Activated T-cell treated with anti-CD3 and anti-CD28 coated beads for 48 hours (primary cell): Measurements from ENCODE around the gene PPM1A.
"Not testable (repeated sequence)": the region's sequence is repeated elsewhere in the genome, so short reads cannot be mapped to it uniquely, and the experiment has no call there.

Experiments
- DNase-seq: peaks from one replicate; pipeline ENCODE4 v3.0.0-alpha.2; 2020; ENCODE audit warnings: low read depth

The PPM1A gene

DNA sequence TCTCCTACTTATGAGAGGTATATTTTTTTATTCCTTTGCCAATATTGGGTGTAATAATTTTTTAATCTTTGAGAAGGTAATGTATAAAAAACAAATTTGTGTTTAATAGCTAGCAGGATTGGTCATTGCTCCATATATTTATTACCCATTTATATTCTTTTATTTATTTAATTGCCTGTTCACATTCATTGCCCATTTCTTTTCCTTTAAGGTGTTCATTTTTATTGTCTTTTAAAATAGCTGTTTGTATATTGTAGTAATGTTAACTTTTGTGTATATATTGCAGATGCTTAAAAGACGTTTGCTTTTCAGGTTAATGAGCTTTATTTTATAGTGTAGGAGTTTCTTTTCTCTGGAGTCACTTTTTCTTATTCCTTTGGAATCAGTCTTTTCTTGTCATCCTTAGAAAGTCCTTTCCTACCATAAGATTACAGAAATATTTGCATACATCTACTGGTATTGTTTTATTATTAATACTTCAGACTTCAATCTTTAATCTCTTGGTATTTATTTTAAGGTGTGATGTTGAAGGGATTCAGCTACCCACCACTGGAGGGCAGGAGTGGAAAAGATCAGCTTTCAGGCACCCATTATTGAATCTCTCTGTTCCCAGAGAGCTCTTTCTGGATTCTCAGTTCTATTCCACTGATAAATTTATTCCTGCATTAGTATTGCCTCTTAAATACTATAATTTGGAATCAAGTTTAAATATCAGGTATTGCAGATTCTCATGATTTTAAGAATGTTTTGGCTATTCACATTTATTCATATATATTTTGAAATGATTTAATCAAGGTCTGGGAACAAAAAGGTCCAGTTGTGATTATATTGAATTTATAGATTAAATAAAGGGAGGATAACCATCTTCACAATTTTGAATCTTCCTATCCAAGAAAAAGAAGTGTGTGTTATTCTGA, 17.3 kb downstream of the PPM1A start:
- DNase-seq, result no peak

DNA sequence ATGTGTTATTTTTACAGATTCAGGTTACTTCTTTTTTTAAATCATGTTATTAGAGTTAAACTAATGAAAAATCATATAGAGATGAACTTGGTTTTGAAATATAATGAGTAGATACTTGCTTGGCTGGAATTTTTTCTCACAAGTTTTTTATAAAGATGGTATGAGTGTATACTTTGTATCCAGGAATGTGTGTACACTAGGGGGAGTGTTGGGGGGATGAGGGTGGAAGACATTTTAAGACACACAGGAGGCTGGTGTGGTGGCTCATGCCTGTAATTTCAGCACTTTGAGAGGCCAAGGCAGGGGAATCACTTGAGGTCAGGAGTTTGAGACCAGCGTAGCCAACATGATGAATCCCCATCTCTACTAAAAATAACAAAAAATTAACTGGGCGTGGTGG, 23.2 kb downstream of the PPM1A start:
- no peak for DNase-seq

- no peak for DNase-seq
Observed at GRCh38 chr14:60273956-60274355, 24.9 kb downstream of the PPM1A start.

- no peak for DNase-seq
Observed at GRCh38 chr14:60274448-60274847, 25.4 kb downstream of the PPM1A start.

- no peak for DNase-seq
Observed at GRCh38 chr14:60275932-60276331, 26.9 kb downstream of the PPM1A start.

DNA sequence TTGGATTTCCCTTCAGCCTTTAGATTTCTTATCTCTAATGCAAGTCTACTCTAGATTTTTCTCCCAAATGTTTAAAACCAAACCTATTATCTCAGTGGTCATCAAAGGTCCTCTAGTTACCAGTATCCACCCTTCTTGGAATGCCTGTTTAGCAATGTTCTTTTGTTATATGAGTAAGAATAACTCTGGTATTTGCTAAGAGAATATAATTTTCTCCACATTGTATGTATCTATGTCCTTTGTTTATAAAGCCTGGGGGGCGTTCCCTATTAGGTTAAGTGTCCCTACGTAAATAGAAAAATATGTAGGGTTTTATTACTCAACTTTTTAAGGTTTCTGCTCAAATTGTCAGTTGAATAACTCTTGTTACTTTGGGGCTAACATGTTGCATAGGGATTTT, 27.3 kb downstream of the PPM1A start:
- DNase-seq, result no peak

GRCh38 chr14:60277605-60278190, 28.7 kb downstream of the PPM1A start:
- DNase-seq, result no peak

GRCh38 chr14:60278350-60278749, 29.3 kb downstream of the PPM1A start:
- no peak for DNase-seq

DNA sequence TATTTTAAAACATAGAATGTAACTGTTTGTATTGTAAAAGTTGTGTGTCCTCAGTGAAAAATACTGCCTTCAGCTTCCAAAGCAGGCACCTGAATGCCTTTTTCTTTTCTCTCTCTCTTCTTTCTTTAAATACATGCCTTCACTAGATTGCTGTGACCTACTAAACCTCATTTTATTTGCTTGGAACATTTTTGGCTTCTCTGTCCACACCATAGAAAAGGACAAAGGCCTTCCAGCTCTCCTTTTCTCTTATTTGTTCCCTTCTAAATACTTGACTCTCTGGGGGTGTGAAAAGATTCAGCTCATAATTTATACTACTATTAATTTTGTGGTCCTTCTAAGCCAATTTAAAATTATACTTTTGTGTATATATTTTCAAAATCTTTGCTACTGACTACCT, 38.4 kb downstream of the PPM1A start:
- DNase-seq, result no peak

GRCh38 chr14:60288279-60288678, 39.3 kb downstream of the PPM1A start:
- DNase-seq, result no peak

GRCh38 chr14:60294411-60295069, 45.5 kb downstream of the PPM1A start:
- DNase-seq, result no peak

GRCh38 chr14:60300019-60300418, 51.0 kb downstream of the PPM1A start:
- no peak for DNase-seq

- no peak for DNase-seq
Observed at GRCh38 chr14:60301685-60302084, 52.7 kb downstream of the PPM1A start.

DNA sequence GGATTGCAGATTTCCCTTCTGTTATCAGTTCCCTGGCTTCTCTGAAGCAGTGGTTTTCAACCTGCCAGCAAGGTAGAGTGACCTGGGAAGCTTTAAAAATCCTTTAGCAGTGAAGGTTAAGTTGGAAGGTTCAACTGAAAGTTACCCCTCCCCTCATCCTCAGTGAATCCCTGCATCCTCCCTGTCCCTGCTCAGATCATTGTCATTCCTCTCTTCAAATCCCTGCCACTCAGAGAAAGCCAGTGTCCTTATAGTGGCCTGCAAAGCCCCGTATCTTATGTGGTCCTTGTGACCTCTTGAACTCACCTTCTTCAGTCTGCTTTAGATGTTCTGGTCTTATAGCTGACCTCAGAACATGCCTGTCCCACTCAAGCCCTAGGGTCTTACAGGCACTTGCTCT, 53.6 kb downstream of the PPM1A start:
- DNase-seq, result no peak

- no peak for DNase-seq
Observed at GRCh38 chr14:60303745-60304144, 54.7 kb downstream of the PPM1A start.

GRCh38 chr14:60304509-60304908, 55.5 kb downstream of the PPM1A start:
- DNase-seq, result no peak

GRCh38 chr14:60309867-60310552, 61.0 kb downstream of the PPM1A start:
- DNase-seq, result no peak

DNA sequence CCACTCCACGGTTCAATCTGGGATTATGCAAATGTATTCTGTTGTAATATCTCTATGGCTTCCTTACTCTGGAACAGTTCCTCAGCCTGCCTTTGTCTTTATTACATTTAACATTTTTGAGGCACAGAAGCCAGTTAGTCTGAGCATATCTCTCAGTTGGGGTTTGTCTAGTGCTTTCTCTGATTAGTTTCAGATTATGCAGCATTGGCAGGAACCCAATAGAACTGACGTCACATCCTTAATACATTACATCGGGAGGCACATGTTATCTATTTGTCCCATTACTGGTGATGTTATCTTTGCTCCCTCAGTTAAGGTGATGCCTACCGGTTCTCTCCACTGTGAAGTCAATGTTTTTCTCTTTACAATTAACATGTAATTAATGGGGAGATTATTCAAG, 62.4 kb downstream of the PPM1A start:
- DNase-seq, result no peak

DNA sequence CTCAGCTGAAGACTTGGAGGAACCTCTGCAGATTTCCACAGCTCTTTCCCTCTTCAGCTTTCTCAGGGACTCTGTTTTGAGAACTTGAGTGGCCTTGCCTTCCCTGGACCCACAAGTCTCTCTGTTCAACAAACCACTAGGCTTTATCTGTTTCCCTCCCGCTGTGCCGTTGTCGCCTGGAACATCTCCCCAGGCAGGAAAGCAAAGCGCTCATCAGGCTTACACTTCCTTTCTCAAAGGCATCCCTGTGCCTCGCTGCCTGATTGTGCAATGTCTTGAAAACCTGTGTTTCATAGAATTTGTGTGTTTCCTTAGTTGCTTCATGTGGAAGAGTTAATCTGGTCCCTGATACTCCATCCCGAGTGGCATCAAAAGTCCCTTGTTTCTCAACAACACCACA, 64.1 kb downstream of the PPM1A start:
- no peak for DNase-seq

DNA sequence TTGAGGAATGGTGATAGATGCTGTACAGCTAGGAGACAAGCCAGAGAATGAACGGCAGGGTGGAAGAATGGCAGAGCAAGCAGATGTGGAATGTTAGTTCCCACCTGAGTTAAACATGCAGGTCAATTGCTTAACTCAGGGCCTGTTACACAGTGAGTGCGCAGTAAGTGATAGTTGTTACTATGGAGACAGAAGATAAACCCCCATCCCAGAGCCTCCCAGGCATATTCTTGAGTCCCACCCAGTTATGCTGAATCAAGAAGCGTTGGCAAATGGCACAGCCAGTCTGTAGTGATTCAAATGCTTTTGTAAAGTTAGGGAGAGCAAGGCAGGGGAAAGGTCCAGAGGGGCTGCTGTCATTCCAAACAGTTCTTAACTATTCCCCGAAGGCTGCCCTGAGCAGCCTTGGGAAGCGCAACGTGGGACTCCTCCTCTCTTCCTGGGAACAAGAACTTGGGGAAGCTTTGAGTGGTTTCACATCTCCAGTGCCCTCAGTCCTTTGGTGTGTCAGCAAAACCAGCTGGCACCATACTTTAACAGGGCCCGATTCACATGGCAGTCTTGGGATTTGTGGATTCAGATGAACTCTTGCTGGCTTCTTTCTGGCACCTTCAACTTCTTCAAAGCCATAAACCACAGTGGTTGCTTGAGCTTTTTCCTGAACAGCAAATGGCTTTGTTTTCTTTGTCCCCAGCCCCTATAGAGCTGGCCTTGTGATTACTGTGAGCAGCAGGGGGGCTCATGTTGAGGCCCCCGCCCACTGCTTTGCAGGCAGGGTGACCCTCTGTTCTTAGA, 66.4 kb downstream of the PPM1A start:
- no peak for DNase-seq

DNA sequence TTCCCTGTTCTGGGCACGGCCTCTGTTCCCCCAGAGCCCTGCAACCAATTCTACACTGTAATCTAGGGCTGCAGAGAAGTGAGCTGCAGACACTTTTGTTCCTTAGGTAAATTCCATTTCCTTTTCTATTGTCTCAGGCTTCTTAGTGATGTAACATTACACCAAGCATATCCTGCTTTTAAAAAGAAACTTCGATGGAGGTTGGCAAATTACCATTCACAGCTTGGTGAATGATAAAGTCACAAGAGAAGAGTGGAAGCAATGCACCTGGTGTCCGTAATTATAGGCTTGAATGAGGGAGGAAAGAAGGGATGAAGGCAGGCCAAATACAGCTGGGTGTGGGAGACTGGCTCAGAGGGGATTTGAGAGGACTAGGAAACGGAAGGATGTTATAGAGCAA, 68.6 kb downstream of the PPM1A start:
- DNase-seq, result no peak

GRCh38 chr14:60320860-60321259, 71.8 kb downstream of the PPM1A start:
- DNase-seq, result not testable (repeated sequence)
